HG02938 (cell line): Measurements from ENCODE around the gene GTF2H1.

ENCODE experiments used
- ATAC-seq: cut with Tn5 transposase; IDR thresholded peaks from one replicate; pipeline ENCODE4 v1.9.1; 2021; ENCODE audit warnings: mild to moderate bottlenecking, moderate library complexity; ENCODE audit not compliant: unreplicated experiment

GTF2H1 gene

GRCh38 chr11:18321969-18322711 is at the start of gene GTF2H1, which contains the start of gene HPS5:
Gene GTF2H1, plus strand, starts transcription at chr11:18322567. Its CDS starts 10,508 bp downstream, at chr11:18333075.
Gene HPS5, minus strand, starts transcription at chr11:18322140. Its CDS starts 4,282 bp downstream, at chr11:18317858.
- peak; percentile 83 for ATAC-seq

GRCh38 chr11:18277565-18278271 is 44.6 kb upstream of the GTF2H1 start:
- ATAC-seq, result no peak

- ATAC-seq, result peak; percentile 92
These were observed 41.8 kb upstream of the GTF2H1 start for GRCh38 chr11:18280438-18281045.

- no peak for ATAC-seq
These were observed 39.7 kb upstream of the GTF2H1 start for GRCh38 chr11:18282626-18283025.

- no peak for ATAC-seq
These were observed 36.5 kb upstream of the GTF2H1 start for GRCh38 chr11:18285841-18286240.

GRCh38 chr11:18288911-18289310 is 33.5 kb upstream of the GTF2H1 start:
- no peak for ATAC-seq

GRCh38 chr11:18294862-18295261 is 27.5 kb upstream of the GTF2H1 start:
- no peak for ATAC-seq

GRCh38 chr11:18295316-18295715 is 27.1 kb upstream of the GTF2H1 start:
- no peak for ATAC-seq

GRCh38 chr11:18299721-18300120 is 22.6 kb upstream of the GTF2H1 start:
- ATAC-seq, result no peak

GRCh38 chr11:18304745-18305144 is 17.6 kb upstream of the GTF2H1 start:
- ATAC-seq, result no peak

GRCh38 chr11:18307461-18308139 is 14.8 kb upstream of the GTF2H1 start:
- no peak for ATAC-seq

GRCh38 chr11:18308242-18308641 is 14.1 kb upstream of the GTF2H1 start:
- ATAC-seq, result no peak

- no peak for ATAC-seq
These were observed 12.7 kb upstream of the GTF2H1 start for GRCh38 chr11:18309691-18310090.

GRCh38 chr11:18310800-18311340 is 11.5 kb upstream of the GTF2H1 start:
- peak; percentile 60 for ATAC-seq

- no peak for ATAC-seq
These were observed 10.4 kb upstream of the GTF2H1 start for GRCh38 chr11:18312012-18312411.

GRCh38 chr11:18312663-18313420 is 9.5 kb upstream of the GTF2H1 start:
- no peak for ATAC-seq

GRCh38 chr11:18313965-18314763 is 8.2 kb upstream of the GTF2H1 start:
- no peak for ATAC-seq

GRCh38 chr11:18314784-18315523 is 7.4 kb upstream of the GTF2H1 start:
- no peak for ATAC-seq

GRCh38 chr11:18315893-18316292 is 6.5 kb upstream of the GTF2H1 start:
- ATAC-seq, result no peak
